ENCODE results near the gene NRG2.

Gene NRG2

DNA sequence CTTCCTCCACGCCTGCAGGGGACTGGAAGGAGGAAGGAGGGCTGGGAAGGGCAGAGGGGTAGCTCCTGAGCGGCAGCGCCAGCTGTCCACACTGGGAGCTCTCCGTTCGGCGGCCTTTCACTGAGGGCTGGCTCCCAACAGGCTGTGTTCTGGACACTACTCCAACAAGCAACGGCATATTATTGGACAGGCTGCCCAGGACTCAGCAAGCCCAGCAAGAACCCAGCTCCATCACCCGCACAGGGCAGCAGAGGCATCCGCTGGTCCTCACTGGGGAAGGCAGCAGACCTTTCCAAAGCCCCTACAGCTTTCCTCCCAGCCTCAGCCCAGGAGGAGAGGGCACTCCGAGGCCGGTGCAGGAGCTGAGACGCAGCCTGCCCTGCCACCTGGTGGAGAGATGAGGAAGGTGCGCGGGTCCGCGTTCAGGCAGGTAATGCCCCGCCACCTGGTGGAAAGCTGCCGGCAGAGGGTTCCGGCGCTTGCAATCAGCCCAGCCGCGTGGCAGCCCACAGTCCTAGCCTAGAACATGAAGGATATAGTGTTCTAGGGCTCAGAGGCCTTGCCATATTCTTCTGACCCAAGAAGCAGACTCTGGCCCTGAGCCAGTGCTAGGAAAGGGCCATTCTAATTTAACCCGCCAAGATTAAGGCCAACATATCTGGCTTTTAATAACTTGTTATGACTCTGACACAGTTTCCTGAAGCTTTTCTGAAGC lies 74.4 kb downstream of the NRG2 start:
- peak; percentile 43 for DNase-seq (ENCODE audit: low read depth)

DNA sequence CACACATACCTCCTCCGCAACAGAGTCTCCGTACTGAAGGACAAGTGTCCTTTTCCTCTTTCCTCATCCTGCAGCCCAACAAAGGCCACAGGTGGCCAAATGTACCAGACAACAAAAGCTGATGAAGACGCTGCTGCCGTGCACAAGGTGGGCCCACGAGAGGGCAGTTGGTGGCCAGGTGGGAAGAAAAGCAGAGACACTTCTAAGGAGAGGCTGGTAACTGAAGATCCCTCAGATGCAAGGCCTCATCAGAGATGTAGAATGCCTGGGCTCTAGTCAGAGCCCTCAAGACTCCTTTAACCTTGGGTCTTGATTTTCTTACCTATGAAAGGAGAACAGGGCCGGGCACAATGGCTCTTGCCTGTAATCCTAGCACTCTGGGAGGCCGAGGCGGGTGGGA lies 75.7 kb downstream of the NRG2 start:
- DNase-seq (ENCODE audit: low read depth), result no peak

DNA sequence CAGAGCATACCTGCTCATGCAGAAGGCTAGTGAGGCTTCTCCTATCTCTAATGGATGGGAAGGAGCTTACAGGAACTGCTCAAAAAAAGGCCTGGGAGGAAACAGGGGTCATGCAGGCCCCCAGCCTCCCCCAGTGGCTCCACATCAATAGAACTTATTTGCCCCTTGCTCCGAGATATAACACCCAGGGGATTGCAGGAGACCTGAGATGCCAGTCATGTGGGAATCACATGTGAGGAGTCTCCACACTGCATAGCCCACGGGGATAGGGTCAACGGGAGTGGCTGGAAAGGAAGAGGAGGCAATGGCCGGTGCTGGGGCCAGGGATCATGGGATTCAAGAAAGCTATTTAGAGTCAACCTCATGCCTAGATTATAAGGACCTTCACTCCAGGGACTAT lies 76.2 kb downstream of the NRG2 start:
- DNase-seq (ENCODE audit: low read depth), result no peak

DNA sequence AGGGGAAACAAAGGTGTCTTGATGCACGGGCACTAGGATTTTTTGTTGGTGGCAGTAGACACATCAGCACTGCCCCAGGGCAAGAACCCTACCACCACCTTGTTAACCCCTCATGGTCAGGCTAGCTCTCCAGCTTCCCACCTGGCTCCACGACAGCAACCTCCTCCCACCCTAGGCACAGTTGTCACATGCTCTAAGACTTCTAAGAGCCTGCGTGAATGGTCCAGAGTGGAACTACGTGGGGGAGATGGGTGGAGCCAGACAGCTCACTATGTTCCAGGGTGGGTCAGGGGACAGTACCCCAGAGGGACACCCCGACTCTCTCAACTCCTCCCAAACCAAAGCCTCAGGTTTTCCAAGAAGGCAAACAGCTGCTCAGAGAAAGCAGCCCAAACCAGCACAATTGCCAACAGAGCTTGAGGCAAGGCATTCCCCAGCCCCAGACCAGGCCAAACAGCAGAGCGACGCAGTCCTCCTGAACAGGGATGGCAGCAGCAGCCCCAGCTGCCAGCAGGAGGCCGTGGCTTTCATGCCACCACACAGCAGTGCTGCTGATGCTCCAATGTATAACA lies 78.0 kb downstream of the NRG2 start:
- DNase-seq (ENCODE audit: low read depth), result no peak

DNA sequence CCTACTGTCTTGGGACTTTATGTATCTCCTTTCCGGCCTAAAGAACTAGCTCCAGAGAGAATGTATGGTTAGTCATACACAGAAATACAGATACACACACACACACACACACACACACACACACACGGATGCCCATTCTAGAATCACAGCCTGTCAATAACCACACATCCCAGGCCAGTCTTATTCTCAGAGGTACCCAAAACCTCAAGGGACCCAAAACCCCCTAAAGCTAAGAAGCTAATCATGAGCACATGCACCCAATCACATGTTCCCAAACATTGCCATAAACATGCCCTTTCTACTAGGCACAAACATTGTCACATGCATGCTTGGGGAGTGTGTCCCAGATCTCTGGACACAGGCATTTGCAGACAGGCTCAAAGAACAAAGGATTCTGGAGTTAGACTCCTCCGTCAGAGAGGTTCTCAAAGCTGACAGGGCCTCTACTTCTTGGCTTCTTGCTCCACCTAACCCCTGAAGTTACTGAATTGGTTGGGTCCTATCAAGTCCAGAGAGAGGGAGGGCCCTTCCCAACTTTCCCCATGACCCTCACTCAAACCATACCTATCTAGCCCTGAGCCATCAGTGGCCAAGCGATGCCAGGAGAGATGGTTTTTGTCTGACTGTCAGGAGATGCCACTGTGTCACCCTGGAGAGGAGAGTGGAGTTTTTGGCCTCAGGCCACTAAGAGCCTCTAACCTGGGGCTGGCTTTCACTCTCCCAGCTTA lies 78.7 kb downstream of the NRG2 start:
- DNase-seq (ENCODE audit: low read depth), result no peak

DNA sequence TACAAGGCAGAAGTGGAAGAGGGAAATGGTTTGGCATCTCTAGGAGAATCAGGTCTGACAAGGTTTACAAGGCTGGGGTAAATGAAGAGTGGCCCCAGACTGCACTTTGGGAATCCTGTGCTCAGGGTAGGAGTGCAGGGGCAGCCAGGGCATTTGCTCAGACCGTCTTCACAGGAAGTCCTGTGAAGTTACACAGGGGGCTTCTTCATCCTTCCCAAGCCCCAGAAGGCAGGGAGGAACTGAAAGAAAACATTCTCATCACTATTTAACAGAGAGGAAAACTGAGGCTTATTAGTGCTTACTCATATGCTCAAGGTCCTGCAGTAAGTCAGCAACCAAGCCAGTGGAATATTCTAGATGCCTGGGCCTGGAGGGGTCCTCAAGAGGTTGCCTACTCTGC lies 80.7 kb downstream of the NRG2 start:
- no peak for DNase-seq (ENCODE audit: low read depth)

DNA sequence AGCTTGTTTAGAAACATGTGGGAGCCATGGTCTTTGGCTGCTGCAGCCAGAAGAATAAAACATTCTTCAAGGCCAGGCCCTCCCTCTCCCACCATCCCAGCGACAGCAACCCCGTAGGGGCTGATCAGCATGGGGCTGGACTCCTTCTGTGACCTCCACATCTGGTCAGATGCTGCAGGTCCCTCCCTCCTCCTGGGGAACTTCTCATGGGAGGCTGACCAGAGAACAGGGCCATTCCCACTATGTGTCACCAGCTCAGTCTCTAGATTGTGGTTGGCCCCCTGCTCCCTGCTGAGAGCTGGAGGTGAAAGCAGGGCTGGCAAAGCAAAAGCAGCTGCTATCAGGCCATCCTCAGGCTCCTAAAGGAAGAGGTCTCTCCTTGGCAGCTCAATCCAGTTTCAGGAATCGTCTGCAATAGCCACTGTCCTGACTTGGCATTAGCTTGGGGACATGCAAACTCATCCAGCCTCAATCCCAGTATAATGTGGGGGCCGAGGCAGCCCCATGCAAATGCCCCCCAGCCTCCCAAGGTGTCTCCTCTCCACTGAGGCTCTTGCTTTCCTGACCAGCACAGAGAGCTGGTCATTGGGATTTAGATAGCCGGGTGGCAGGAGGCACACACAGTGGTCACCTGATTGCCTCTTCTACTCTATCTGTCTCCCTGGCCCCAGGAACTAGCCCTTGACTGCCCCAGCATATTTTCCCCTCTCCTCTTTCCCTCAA lies 81.5 kb downstream of the NRG2 start:
- DNase-seq (ENCODE audit: low read depth), result no peak

DNA sequence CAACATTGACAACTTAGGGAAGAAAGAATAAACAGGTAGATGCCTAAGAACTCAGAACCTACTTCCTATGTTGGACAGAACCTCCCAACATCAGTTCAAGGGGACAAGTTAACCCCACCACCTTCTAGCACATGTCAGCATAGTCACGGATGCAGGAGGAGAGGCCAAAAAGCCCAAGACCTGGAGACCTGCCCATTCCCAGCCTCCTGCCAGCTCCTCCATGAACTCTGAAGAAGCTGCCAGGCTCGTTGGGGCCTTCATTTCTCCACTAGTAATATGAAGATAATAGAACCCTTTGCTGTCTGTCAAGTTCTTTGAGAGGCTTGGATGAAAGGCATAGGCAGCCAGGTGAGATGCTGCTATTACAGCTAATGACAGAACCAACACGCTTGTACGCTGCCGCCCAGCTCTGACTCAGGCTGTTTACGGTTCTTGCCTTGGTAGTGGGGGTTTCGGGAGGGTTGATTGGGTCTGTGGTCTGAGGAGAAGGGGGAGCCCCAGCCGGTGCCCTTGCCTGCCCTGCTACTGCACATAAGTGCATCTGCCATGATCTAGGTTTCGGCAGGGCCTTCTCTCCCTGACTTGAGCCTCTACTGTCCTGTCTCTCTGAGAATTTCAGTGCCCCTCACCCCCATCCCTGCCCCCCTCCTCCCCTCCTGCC lies 82.2 kb downstream of the NRG2 start:
- no peak for DNase-seq (ENCODE audit: low read depth)

DNA sequence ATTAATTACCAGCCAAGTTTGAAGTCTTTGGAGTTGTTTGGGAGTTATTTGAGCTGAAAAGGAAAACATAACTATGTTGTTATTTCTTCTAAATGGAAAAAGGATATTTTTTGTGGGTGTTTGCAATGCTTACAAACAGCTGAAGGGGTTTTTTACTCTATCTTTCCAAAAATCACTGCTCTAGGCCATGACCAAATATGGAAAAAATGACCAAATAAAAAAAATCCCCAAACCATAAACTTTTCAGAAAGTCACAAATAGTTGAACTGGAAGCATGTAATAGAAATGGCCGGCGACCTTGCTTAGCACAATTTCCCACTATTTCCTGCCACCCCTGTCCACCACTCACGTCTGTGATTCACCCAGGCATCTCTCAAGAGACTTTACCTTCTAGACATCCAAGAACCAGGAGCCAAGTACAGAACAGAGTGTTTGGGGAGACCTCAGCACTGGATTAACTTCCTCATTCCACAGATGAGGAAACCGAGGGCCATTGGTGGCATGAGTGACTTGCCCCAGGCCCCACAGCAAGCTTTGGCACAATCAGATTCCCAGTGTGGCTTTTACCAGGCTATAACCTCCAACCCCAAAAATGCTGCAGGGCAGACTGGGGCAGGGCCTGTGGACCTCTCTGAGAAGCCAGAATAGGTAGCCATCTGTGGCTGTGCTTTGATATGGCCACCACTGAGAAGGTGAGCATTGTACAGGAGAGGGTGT lies 84.5 kb downstream of the NRG2 start:
- DNase-seq (ENCODE audit: low read depth), result no peak

DNA sequence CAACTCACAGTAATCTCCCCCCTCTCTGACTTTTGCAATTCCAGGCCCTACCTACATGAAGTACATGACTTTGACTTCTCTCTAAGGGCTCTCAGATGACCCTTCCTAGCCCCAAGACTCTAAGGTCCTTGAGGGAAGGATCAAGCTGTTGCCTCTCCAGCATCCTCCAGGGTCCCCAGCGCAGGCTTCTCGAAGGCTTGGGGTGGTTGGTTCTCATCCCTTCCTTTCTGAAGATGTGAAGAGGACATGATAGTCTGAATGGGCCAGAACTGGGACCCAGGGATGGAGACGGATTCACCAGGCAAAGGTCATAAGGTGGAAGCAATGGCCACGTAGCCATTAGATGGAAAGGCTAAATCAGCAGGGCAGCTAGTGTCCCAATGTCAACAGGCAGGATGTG lies 86.8 kb downstream of the NRG2 start:
- DNase-seq (ENCODE audit: low read depth), result no peak

DNA sequence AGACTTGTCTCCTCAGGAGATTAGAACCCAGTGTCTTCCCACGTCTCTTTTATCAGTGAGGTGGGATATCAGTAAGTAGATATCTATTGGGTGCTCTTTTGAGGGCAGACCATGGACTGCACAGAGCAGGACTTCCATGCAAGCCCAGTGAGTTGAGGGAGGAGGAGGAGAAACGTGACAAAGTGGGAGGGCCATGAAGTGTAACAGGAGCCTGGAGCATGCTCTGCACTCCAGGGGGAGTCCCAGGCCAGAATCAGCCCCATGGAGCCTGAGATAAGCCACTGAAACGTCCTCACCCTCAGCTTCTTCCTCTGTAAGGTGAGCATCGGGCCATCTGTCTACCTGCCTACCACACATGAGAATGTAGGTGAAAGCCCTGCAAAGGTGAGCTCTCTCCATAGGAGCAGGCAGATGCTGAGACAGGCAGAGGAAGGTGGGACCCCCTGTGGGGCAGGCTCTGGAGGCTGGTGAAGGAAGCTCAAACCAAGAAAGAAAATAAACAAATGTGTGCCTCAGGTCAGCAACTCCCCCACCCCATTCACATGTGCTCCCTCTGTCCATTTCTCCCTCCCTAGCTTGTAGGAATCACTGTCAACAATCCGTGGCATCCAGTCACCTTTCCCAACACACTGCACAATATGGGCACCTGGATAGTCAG lies 87.4 kb downstream of the NRG2 start:
- no peak for DNase-seq (ENCODE audit: low read depth)

DNA sequence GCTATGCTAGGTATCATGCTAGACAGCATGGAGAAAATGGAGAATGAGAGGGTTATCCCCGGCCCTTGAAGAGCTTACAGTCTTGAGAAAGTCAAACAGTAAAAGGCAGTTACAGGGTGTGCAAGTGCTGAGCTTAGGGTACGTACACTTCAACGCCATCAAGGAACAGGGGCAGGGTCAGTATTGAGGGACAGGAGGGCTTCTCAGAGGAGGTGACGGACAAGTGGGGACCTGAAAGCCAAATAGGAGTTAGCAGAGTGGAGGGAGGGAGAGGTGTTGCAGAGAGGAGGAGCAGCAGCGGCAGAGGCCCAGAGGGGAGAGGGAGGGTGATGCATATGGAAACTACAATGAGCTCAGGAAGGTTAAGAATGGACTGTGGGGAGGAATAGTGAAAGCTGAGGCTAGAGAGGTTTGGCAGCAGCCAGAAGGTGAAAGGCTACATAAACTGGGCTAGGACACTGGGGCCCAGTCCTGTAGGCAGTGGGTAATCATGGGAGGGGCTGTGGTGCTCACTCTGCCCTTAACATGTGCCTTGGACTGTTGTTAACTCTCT lies 88.0 kb downstream of the NRG2 start:
- DNase-seq (ENCODE audit: low read depth), result no peak

DNA sequence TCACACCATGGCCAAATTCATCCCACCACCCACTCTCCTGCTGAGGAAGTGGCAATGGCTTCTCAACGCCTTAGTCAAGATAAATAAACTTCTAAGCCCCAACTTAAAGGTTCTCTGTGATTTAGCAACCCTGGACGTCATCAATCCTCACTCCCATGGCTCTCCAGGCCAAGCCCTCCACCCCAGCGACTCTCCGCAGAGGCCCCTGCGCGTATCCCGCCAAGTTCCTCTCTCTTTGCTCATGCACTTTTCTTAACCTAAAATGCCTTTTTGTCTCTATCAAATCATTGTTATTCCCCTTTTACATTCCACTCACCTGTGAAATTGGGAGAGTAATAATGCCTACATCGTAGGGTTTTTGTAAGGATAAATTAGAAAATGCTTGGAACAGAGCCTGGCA lies 88.6 kb downstream of the NRG2 start:
- no peak for DNase-seq (ENCODE audit: low read depth)

DNA sequence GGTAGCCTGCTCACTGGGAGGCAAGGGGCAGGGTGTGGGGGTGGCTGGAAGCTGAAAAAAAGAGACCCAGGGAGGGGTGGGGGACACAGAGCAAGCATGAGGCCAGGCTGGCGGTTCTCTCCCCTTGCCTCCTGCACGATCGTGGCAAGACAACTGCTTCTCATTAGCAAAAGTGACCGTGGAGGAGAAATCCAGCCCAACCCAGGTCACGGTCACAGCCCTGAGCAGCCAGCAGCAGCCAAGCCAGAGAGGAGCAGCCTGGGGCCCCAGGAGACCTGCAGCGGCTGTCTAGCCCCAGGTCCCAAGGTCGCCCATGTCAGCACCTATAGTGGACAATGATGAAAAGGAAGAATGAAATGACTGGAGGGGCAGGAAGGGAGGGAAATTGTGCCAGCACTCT lies 89.1 kb downstream of the NRG2 start:
- no peak for DNase-seq (ENCODE audit: low read depth)

DNA sequence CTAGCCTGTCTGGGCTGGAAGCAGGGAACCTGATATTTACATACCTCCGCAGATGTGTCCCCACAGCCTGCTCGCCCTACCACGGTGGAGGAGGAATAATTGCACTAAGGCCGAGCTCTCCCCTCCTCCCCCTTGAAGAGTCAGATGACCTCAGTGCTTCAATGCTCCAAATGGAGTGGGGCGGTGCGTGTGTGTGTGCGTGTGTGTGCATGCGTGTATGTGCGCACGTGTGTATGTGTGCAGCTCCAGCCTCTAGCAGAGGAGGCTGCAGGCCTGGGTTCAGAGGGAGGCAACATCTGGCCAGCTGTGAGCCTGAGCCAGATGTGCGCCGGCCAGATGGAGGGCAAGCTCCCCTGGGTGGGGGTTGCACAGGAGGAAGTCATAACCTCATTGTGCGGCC lies 90.5 kb downstream of the NRG2 start:
- no peak for DNase-seq (ENCODE audit: low read depth)

DNA sequence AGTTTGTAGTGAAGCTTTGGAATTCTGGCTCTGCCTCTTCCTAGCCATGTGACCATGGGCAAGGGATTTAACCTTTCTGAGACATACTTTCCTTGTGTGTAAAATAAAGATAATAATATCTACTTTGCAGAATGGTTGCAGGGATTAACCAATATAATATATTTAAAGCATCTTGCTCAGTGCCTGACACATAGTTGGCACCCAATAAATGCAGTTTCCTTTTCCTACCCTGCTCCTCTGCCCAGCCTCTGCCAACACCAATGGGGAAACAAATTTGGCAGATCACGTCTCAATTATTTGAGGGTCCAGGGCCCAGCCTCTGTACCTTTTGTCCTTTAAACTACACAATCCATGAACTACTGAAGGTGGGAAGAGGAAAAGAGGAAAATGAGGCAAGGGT lies 91.1 kb downstream of the NRG2 start:
- DNase-seq (ENCODE audit: low read depth), result no peak

DNA sequence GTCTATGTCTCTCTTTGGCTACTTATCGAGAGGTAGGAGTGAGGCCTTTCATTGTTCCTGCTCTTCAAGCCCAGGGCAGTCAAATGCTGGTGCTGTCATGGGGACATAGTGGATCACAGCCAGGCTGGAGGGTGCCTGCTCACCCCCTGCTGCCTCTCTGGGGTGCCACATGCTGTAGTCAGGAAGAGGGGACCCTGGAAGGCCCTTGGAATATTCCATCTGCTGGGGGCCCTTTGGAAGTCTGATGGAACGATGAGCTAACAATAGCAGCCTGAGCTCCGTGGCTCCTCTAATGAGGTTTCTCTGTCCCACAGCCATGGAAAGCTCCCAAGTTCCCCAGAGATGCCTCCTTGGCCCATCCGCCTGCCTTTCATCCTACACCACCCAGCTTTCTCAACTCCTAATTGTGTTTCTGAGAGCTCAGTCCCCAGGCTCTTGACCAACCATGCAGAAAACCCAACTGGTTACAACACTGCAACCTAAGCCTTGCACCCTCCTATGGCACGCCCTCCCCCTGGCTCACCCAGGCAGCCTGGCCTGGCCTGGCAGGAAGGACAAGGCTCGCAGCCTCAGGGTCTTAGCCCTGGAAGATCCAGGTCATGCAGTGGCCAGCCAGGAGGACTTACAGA lies 91.7 kb downstream of the NRG2 start:
- no peak for DNase-seq (ENCODE audit: low read depth)

DNA sequence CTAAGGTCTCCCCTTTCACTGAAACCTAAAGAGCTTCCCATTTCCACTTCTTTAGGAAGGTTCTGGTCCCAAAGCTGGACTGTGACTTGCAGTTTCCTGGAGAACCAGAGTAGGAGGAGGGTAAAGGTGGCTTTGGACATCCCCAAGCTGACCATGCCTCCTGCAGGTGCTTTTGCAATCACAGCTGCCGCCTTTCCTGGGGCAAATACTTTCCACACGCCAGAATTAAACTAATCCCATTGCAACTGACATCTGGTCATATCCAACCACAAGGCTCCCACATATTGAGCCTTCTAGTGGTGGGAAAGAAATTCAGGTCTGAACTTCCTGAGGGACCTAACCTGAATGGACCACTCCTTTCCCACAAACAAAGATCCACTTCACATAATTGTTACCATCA lies 92.7 kb downstream of the NRG2 start:
- no peak for DNase-seq (ENCODE audit: low read depth)

DNA sequence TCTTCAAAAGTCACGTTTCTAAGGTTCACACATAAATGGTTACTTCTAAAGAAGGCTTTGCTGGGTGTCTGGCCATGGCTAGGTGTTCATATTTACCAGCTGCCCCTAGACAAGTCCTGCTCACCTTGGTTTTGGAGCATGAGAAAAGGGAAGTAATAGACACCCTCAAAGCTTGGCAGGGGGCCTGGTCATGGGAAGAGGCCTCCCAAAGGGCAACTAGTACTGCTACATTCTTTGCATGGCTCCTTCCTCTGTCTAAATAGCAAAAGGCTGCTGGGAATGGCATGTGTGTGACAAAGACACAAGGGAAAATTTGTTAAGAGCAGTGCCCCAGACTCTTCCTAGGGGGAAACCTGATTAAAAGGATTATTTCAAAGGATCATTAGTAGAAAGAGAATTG lies 93.4 kb downstream of the NRG2 start:
- no peak for DNase-seq (ENCODE audit: low read depth)

DNA sequence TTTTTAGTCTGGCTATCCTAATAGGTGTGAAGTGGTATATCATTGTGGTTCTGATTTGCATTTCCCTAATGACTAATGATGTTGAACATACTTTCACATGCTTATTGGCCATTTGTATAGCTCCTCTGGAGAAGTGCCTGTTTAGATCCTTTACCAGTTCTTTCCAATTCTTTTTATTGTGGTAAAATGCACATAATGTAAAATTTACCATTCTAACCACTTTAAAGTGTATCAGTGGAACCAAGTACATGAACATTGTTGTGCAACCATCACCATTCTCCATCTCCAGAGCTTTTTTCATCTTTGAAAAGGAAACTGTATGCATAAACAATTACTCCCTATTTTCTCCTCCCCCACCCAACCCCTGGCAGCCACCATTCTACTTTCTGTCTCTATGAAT lies 95.4 kb downstream of the NRG2 start:
- DNase-seq (ENCODE audit: low read depth), result no peak
